Measurements from ENCODE around the gene PNP.
A peak's percentile ranks its signal among the peaks of the same experiment; 100 is the strongest.
"Not testable (repeated sequence)": the region's sequence is repeated elsewhere in the genome, so short reads cannot be mapped to it uniquely, and the experiment has no call there.

The PNP gene

GRCh38 chr14:20469242-20469889 is at the start of gene PNP:
Gene PNP (plus strand): TSS chr14:20469406. CDS start chr14:20469525, 119 bp downstream.
- DNase-seq (ENCODE audit: low read depth), result peak; percentile 80

DNA sequence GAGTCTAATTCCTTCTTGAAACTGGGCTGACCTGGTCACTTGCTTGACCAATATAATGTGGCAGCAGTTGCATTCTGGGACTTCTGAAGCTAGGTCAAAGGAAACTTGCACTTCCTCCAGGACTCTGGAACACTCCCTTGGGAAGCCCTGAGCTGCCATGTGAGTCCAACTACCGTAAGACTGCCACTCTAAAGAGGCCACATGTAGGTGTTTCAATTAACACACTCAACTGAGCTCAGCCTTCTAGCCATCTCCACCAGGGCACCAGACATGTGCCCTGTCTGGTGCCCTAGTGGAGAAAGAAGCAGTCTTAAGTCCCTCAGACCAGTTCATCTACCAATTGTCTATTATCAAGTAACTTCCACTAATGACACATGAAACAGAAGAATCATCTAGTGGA is 49.8 kb upstream of the PNP start:
- no peak for DNase-seq (ENCODE audit: low read depth)

GRCh38 chr14:20421267-20421666 is 47.9 kb upstream of the PNP start:
- no peak for DNase-seq (ENCODE audit: low read depth)

DNA sequence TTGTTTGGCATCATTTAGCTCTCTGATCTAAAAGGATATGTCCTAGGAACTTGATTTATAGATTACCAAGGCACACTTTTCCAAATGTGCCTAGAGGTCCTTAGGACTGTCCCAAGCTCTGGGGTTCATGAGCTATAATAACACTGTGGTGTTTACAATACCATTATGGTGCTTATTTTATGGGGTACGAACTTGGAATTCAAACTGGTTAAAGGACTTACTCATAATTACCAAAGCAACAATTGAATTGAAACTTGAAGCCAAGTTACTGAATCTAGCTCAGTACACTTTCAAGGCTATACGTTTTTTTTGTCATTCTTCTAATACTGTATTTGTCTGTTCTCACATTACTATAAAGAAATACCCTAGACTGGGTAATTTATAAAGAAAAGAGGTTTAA is 46.3 kb upstream of the PNP start:
- DNase-seq (ENCODE audit: low read depth), result no peak

GRCh38 chr14:20424851-20425250 is 44.4 kb upstream of the PNP start:
- DNase-seq (ENCODE audit: low read depth), result no peak

GRCh38 chr14:20427231-20428009 is 41.8 kb upstream of the PNP start:
- DNase-seq (ENCODE audit: low read depth), result no peak

- DNase-seq (ENCODE audit: low read depth), result no peak
Measured at GRCh38 chr14:20428010-20428365, 41.2 kb upstream of the PNP start.

- DNase-seq (ENCODE audit: low read depth), result no peak
Measured at GRCh38 chr14:20428802-20429201, 40.4 kb upstream of the PNP start.

- no peak for DNase-seq (ENCODE audit: low read depth)
Measured at GRCh38 chr14:20429801-20430669, 39.2 kb upstream of the PNP start.

- no peak for DNase-seq (ENCODE audit: low read depth)
Measured at GRCh38 chr14:20434701-20435581, 34.3 kb upstream of the PNP start.

DNA sequence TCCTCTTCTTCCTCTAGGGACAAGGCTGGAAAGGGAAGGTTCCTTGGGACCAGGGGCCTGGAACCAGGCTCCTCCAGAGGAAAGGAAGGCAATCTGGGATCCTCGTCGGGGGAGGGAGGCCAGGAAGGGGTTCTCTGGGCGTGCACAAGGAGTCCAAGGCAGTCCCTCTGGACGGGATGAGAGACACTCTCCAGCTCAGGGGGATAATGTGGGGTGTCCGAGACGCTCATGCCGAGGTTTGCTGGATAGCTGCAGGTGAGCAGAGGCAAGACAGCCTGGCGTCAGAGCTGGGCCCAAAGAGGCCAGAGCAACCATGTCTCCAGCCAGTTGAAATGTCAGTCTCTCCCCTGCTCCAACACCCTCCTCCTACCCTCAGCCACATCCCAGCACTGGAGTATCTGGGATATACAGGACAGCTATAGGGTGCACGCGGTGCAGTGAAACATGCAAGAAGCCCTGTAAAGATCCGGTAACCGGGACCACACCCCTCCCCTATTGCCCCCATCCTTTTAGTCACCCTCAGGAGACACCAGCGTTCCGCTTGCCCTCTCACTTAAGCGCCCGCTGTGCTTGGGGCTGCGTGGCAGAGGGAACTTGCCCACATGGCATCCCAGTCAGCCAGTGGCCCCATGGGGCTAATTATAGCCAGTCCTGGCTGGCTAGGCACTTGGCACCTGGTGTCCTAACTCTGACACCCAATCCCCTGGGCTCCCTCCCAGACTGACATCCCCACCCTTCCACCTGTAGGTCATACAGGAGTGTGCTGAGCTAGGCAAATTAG is 33.4 kb upstream of the PNP start, which contains the start of gene KLHL33:
KLHL33 (minus strand) TSS at position 585 of the 781 bp plus-strand sequence; CDS start at position 230, 355 bp downstream.
- DNase-seq (ENCODE audit: low read depth), result no peak

DNA sequence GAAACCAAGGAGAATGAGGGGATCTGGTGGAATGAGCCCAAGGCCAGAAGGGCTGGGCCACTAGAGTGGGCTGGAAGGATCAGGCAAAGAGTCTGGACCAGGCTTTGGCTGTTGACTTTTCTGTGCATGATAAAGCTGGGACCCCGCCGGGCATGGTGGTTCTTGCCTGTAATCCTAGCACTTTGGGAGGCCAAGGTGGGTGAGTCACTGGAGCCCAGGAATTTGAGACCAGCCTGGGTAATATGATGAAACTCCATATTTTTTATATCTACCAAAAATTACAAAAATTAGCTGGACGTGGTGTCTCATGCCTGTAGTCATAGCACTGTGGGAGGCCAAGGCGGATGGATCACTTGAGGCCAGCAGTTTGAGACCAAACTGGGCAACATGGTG is 32.8 kb upstream of the PNP start:
- no peak for DNase-seq (ENCODE audit: low read depth)

DNA sequence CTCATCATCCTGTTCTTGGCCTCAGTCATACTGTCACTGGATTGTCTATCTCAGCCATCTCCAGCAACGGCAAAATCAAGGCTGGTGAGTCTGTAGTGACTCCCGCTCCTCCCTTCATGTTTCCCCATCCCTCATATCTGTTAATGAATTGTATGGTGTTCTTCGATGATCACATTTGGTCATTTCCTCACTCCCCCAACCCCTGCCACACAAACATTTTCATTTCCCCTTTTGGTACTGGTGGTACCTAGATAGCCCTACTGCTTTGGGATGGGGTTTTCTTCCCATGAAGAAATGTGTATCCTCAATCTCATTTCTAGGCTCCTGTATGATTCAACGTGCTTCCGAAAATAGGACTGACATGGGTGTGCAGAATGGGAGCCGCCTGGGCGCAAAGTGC is 30.5 kb upstream of the PNP start:
- DNase-seq (ENCODE audit: low read depth), result no peak

- no peak for DNase-seq (ENCODE audit: low read depth)
Measured at GRCh38 chr14:20440465-20440864, 28.7 kb upstream of the PNP start.

- DNase-seq (ENCODE audit: low read depth), result no peak
Measured at GRCh38 chr14:20440882-20441281, 28.3 kb upstream of the PNP start.

DNA sequence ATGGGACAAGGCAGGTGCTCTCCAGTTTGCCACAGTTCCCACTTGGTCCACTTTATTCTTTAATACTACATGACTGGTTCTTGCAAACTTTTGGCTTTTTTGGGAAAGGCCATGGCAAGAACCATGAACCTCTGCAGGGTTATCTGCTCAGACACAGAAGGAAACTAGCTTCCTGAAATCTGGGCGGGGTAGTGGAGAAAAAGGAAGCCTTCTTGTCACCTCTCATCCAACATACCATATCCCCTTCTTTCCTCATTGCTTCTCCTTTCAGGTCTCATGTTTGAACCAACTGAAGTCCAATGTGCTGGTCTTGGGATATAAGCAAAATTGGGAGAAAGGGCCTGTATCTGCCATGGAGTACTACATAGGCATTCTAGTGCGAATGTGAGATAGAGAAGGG is 27.7 kb upstream of the PNP start:
- no peak for DNase-seq (ENCODE audit: low read depth)

GRCh38 chr14:20443650-20444049 is 25.6 kb upstream of the PNP start:
- DNase-seq (ENCODE audit: low read depth), result not testable (repeated sequence)

DNA sequence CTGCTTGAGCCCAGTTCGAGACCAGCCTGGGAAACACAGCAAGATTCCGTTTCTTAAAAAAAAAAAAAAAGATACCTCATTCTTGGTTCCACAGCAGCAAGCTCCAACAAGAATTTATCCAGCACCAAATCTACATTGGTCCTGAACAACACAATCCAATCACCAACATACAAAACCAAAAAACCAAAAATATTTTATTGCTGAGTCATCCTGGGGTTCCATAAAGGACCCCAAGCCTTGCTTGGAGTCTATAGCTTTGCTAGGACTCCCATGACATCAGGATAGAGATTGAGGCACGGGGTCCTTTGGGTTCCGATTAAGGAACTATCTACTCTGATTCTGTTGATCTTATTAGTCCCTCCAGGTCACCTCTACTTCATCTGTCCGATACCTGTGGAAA is 22.3 kb upstream of the PNP start:
- DNase-seq (ENCODE audit: low read depth), result no peak

DNA sequence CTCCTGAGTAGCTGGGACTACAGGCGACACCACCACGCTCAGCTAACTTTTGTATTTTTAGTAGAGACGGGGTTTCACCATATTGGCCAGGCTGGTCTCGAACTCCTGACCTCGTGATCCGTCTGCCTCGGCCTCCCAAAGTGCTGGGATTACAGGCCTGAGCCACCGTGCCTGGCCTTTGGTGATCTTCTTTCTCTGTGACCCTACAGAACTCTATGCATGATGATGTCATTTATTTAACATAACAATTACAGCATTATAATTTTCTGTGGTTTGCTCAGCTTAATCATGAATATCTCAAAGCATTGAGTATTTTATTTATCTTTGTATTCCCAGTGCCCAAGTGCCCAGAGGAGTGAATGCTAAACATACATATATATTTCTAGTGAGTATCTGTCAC is 16.4 kb upstream of the PNP start:
- DNase-seq (ENCODE audit: low read depth), result not testable (repeated sequence)

GRCh38 chr14:20454516-20455354 is 14.5 kb upstream of the PNP start, which contains the start of the genes APEX1 and OSGEP:
Gene APEX1 (plus strand): TSS chr14:20455226. CDS start chr14:20455646, 420 bp downstream.
Gene OSGEP (minus strand): TSS chr14:20454812. CDS start chr14:20454683, 129 bp downstream.
- peak; percentile 97 for DNase-seq (ENCODE audit: low read depth)

All from T-helper 22 cell (primary cell).